Osteoblast (primary cell): ENCODE data around the gene RHOJ. TPM values are rescaled to one million over a fixed set of nuclear protein-coding genes. Genes with fewer than 3 reads are reported as not detected.

ENCODE experiments used
- DNase-seq: peaks from one replicate; pipeline ENCODE4 v3.0.0; 2011; ENCODE audit warnings: low spot score, mixed read lengths; ENCODE audit not compliant: insufficient read length; ENCODE audit errors: missing footprints
- H2AFZ ChIP-seq: 2 replicates; pipeline ENCODE4 v1.6.0; 2011; ENCODE audit warnings: mild to moderate bottlenecking, low read length
- H3K27ac ChIP-seq: 2 replicates; pipeline ENCODE4 v1.5.1; 2011; ENCODE audit warnings: mild to moderate bottlenecking, low read depth, low read length, moderate library complexity
- H3K27me3 ChIP-seq: 2 replicates; pipeline ENCODE4 v1.6.0; 2012; ENCODE audit warnings: mild to moderate bottlenecking, control low read depth, inconsistent platforms, low read length, moderate library complexity; ENCODE audit not compliant: insufficient read depth
- H3K36me3 ChIP-seq: 2 replicates; pipeline ENCODE4 v1.5.1; 2011; ENCODE audit warnings: mild to moderate bottlenecking, low read length, control low read depth, moderate library complexity; ENCODE audit not compliant: insufficient read depth
- H3K4me1 ChIP-seq: 2 replicates; pipeline ENCODE4 v1.5.1; 2011; ENCODE audit warnings: mild to moderate bottlenecking, low read length, control low read depth, moderate library complexity; ENCODE audit not compliant: insufficient read depth
- H3K4me2 ChIP-seq: 2 replicates; pipeline ENCODE4 v1.6.0; 2011; ENCODE audit warnings: mild to moderate bottlenecking, low read length; ENCODE audit not compliant: insufficient read depth
- H3K4me3 ChIP-seq: fragments of 200-600 bp; sonication (generic); 3 replicates; pipeline ENCODE4 v1.5.1; 2012; ENCODE audit warnings: mild to moderate bottlenecking, low read length, inconsistent platforms; ENCODE audit not compliant: insufficient read depth
- H3K79me2 ChIP-seq: 2 replicates; pipeline ENCODE4 v1.6.0; 2012; ENCODE audit warnings: mild to moderate bottlenecking, low read length, control low read depth, inconsistent platforms; ENCODE audit not compliant: insufficient read depth
- H3K9me3 ChIP-seq: 2 replicates; pipeline ENCODE4 v1.5.1; 2011; ENCODE audit warnings: low read depth, low read length, control low read depth
- H4K20me1 ChIP-seq: 2 replicates; pipeline ENCODE4 v1.6.0; 2012; ENCODE audit warnings: mild to moderate bottlenecking, low read length, control low read depth; ENCODE audit not compliant: insufficient read depth
- total RNA-seq: library from RNA; depleted of rRNA; stranded (reverse); fragments of >200 nt; gene quantifications from 2 replicates; pipeline ENCODE4 v1.2.3, GENCODE V29; 2012
- TF ChIP-seq, protein P1 (sequence below): IDR thresholded peaks from 2 replicates; pipeline ENCODE4 v1.5.1; 2011; ENCODE audit warnings: mild to moderate bottlenecking, low read depth, low read length, moderate library complexity; ENCODE audit errors: extremely low read depth

Gene RHOJ
- total RNA-seq, 1 donor: 4.3 TPM

GRCh38 chr14:63308723-63309317 lies 104.6 kb downstream of the RHOJ start:
- H3K27ac ChIP-seq: no peak overlapping the region
- no peak overlapping the region for H3K4me3 ChIP-seq
- H3K27me3 ChIP-seq: no peaks in the 10 kb centered on the region
- H4K20me1 ChIP-seq: no peaks in the 10 kb centered on the region
- H3K4me2 ChIP-seq: no peak overlapping the region
- DNase-seq: no peak
- no peaks in the 10 kb centered on the region for H3K36me3 ChIP-seq
- TF ChIP-seq, protein P1, sequence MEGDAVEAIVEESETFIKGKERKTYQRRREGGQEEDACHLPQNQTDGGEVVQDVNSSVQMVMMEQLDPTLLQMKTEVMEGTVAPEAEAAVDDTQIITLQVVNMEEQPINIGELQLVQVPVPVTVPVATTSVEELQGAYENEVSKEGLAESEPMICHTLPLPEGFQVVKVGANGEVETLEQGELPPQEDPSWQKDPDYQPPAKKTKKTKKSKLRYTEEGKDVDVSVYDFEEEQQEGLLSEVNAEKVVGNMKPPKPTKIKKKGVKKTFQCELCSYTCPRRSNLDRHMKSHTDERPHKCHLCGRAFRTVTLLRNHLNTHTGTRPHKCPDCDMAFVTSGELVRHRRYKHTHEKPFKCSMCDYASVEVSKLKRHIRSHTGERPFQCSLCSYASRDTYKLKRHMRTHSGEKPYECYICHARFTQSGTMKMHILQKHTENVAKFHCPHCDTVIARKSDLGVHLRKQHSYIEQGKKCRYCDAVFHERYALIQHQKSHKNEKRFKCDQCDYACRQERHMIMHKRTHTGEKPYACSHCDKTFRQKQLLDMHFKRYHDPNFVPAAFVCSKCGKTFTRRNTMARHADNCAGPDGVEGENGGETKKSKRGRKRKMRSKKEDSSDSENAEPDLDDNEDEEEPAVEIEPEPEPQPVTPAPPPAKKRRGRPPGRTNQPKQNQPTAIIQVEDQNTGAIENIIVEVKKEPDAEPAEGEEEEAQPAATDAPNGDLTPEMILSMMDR: peak; percentile 53
- no peaks in the 10 kb centered on the region for H3K9me3 ChIP-seq
- no peak overlapping the region for H2AFZ ChIP-seq
- H3K4me1 ChIP-seq: no peaks in the 10 kb centered on the region
- H3K79me2 ChIP-seq: no peaks in the 10 kb centered on the region

GRCh38 chr14:63318835-63319234 lies 114.6 kb downstream of the RHOJ start, which contains the start of gene GPHB5:
Gene GPHB5 (minus strand): TSS chr14:63318935. CDS start chr14:63317849, 1,086 bp downstream.
- TF ChIP-seq, protein P1: no peak
- H3K4me2 ChIP-seq: no peak within 1 kb of the TSS

DNA sequence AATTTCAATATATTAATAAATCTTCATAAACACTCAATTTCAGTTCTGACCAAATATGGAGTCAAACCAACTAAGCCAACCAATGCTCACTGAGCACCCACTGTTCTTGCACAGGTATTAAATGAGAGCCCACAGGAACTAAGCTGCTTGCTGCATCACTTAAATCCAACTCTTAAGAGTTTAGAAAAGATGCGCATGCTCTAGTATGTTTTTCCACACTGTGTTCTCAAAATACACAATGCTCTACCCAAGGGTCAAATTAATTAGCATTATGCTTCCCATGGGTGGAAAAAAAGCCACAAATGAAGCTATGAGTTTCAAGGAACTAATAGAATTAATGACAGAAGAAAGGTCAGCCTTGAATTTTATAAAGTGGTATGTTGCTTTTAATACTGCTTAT lies 118.2 kb downstream of the RHOJ start:
- H2AFZ ChIP-seq: no peak overlapping the region
- no peak for DNase-seq
- H3K4me3 ChIP-seq: no peak overlapping the region
- TF ChIP-seq, protein P1: no peak
- H3K27me3 ChIP-seq: no peaks in the 10 kb centered on the region
- no peaks in the 10 kb centered on the region for H3K9me3 ChIP-seq
- H3K4me1 ChIP-seq: no peaks in the 10 kb centered on the region
- H4K20me1 ChIP-seq: no peaks in the 10 kb centered on the region
- no peak overlapping the region for H3K27ac ChIP-seq
- no peaks in the 10 kb centered on the region for H3K36me3 ChIP-seq
- no peaks in the 10 kb centered on the region for H3K79me2 ChIP-seq
- no peak overlapping the region for H3K4me2 ChIP-seq

More at GRCh38 chr14:63318835-63319234, 114.6 kb downstream of the RHOJ start, which contains the start of gene GPHB5:
- no peaks in the 10 kb centered on the region for H3K4me1 ChIP-seq
- no peak within 1 kb of the TSS for H3K4me3 ChIP-seq
- H3K36me3 ChIP-seq: no peaks in the 10 kb centered on the region
- no peaks in the 10 kb centered on the region for H3K9me3 ChIP-seq
- H3K27ac ChIP-seq: no peak within 1 kb of the TSS
- no peaks in the 10 kb centered on the region for H4K20me1 ChIP-seq
- H3K27me3 ChIP-seq: no peaks in the 10 kb centered on the region
- DNase-seq: no peak
- no peaks in the 10 kb centered on the region for H3K79me2 ChIP-seq
- no peak within 1 kb of the TSS for H2AFZ ChIP-seq

DNA sequence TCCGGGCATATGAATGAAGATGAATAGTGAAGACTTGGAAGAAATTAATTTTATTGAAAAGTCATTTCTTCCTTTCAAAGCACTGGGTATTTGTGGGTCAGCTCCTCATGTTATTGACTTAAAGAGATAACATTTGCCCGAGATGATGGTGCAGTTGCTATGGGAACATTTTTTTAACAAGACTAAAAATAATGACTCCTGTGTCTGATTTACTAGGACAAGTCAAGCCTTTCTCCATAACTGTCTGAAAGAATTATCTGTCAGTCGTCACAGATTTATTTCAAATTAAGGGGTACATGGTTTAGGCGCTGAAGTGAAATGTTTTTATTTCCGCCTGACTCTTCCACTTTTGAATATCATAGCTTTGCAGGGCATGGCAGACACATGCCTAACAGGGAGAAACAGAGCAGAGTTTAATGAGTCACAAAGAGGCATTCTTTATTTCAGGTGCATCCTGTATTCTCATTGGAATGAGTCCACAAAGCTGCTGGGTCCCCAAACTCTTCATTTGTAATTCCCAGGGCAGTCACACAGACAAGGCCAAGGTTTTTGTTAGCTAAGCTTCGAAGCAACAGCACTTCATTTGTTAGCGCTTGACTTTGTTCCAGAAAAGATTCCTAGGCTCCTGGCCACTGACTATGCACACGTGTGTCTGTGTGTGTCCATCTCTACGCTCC lies 118.8 kb downstream of the RHOJ start:
- H3K4me2 ChIP-seq: no peak overlapping the region
- H4K20me1 ChIP-seq: no peaks in the 10 kb centered on the region
- no peak overlapping the region for H3K27ac ChIP-seq
- H3K36me3 ChIP-seq: no peaks in the 10 kb centered on the region
- no peak overlapping the region for H3K4me3 ChIP-seq
- H3K27me3 ChIP-seq: no peaks in the 10 kb centered on the region
- TF ChIP-seq, protein P1: no peak
- no peak for DNase-seq
- H3K79me2 ChIP-seq: no peaks in the 10 kb centered on the region
- no peaks in the 10 kb centered on the region for H3K9me3 ChIP-seq
- no peak overlapping the region for H2AFZ ChIP-seq
- no peaks in the 10 kb centered on the region for H3K4me1 ChIP-seq
